IMR-90 (cell line): Measurements from ENCODE around the gene MUC7. TPM values are rescaled to one million over a fixed set of nuclear protein-coding genes. Genes with fewer than 3 reads are reported as not detected.

Experiments used
- ATAC-seq: fragments of 200-7000 bp; cut with Tn5 transposase; 2 replicates; pipeline ENCODE4 v1.9.1; 2020; ENCODE audit warnings: low read depth, mild to moderate bottlenecking, moderate library complexity
- BruUV-seq: library from RNA; stranded (reverse); fragments of 400-500 nt; replicated peaks from 2 replicates; lab custom pipeline; 2021; lab: Mats Ljungman, UMichigan
- CTCF ChIA-PET: fragments of 300-600 bp; formaldehyde crosslinking; extraction: SDS; loops from one replicate; lab custom pipeline; 2021; ENCODE audit warnings: antibody characterized with exemption; lab: Yijun Ruan, JAX
- POLR2A ChIA-PET: fragments of 300-600 bp; sonication (Branson Sonifier 250); formaldehyde crosslinking; loops from one replicate; lab custom pipeline; 2022; ENCODE audit warnings: antibody characterized with exemption; ENCODE audit not compliant: unreplicated experiment; lab: Charles Lee
- DNase-seq: peaks from one replicate; pipeline ENCODE4 v3.0.0; 2013
- H2AFZ ChIP-seq: replicated peaks from 2 replicates; pipeline ENCODE3; 2013; ENCODE audit warnings: low read length, mild to moderate bottlenecking; ENCODE audit not compliant: poor library complexity
- H2AK5ac ChIP-seq: 2 replicates; pipeline ENCODE4 v1.6.1; 2013; ENCODE audit warnings: low read depth, low read length, inconsistent platforms
- H2AK9ac ChIP-seq: replicated peaks from 2 replicates; pipeline ENCODE3; 2013; ENCODE audit warnings: mild to moderate bottlenecking, low read depth, low read length, moderate library complexity; ENCODE audit not compliant: poor library complexity
- H2BK120ac ChIP-seq: 2 replicates; pipeline ENCODE4 v1.6.1; 2013; ENCODE audit warnings: low read depth, low read length, inconsistent platforms
- H2BK15ac ChIP-seq: 3 replicates; pipeline ENCODE4 v1.6.1; 2013; ENCODE audit warnings: low read depth, low read length, inconsistent platforms
- H2BK20ac ChIP-seq: 2 replicates; pipeline ENCODE4 v1.6.1; 2013; ENCODE audit warnings: low read depth, mild to moderate bottlenecking, inconsistent platforms, low read length, moderate library complexity
- H2BK5ac ChIP-seq: 2 replicates; pipeline ENCODE4 v1.6.1; 2013; ENCODE audit warnings: mild to moderate bottlenecking, low read depth, low read length, inconsistent platforms; ENCODE audit not compliant: poor library complexity, severe bottlenecking
- H3K14ac ChIP-seq: replicated peaks from 2 replicates; pipeline ENCODE4 v1.6.1; 2013; ENCODE audit warnings: low read depth, low read length, inconsistent platforms
- H3K18ac ChIP-seq: 2 replicates; pipeline ENCODE4 v1.6.1; 2013; ENCODE audit warnings: low read depth, low read length, control low read depth
- H3K23ac ChIP-seq: 2 replicates; pipeline ENCODE4 v1.6.1; 2013; ENCODE audit warnings: low read depth, low read length, inconsistent platforms
- H3K27ac ChIP-seq: 2 replicates; pipeline ENCODE4 v1.5.1; 2013; ENCODE audit warnings: mild to moderate bottlenecking, control low read depth, low read length; ENCODE audit not compliant: insufficient read depth
- H3K27me3 ChIP-seq: 2 replicates; pipeline ENCODE4 v1.6.1; 2013; ENCODE audit warnings: low read length; ENCODE audit not compliant: control insufficient read depth, insufficient read depth
- H3K36me3 ChIP-seq: 2 replicates; pipeline ENCODE4 v1.6.1; 2013; ENCODE audit warnings: low read length, mixed read lengths; ENCODE audit not compliant: control insufficient read depth, insufficient read depth
- H3K4ac ChIP-seq: 2 replicates; pipeline ENCODE4 v1.6.1; 2013; ENCODE audit warnings: low read depth, low read length, inconsistent platforms
- H3K4me1 ChIP-seq: 2 replicates; pipeline ENCODE4 v1.6.1; 2013; ENCODE audit warnings: low read length, mixed read lengths; ENCODE audit not compliant: control insufficient read depth, insufficient read depth
- H3K4me2 ChIP-seq: 2 replicates; pipeline ENCODE4 v1.6.1; 2013; ENCODE audit warnings: low read depth, mild to moderate bottlenecking, control low read depth, low read length, moderate library complexity
- H3K4me3 ChIP-seq: 2 replicates; pipeline ENCODE4 v1.5.1; 2013; ENCODE audit warnings: low read depth, mild to moderate bottlenecking, control low read depth, low read length, moderate library complexity; ENCODE audit not compliant: insufficient read depth
- H3K56ac ChIP-seq: 2 replicates; pipeline ENCODE4 v1.6.1; 2013; ENCODE audit warnings: low read length, inconsistent platforms; ENCODE audit not compliant: insufficient read depth; ENCODE audit errors: extremely low read depth
- H3K79me1 ChIP-seq, 2 experiments: 2 replicates each; pipeline ENCODE4 v1.6.1; 2013; ENCODE audit warnings: low read length in 2 of 2, inconsistent platforms in 1 of 2, low read depth in 1 of 2
- H3K9ac ChIP-seq: 2 replicates; pipeline ENCODE4 v1.6.1; 2013; ENCODE audit warnings: low read depth, low read length, control low read depth
- H3K9me1 ChIP-seq: 2 replicates; pipeline ENCODE4 v1.6.1; 2013; ENCODE audit warnings: low read length, inconsistent platforms; ENCODE audit not compliant: insufficient read depth
- H3K9me3 ChIP-seq: 2 replicates; pipeline ENCODE4 v1.6.1; 2013; ENCODE audit warnings: low read length; ENCODE audit not compliant: control insufficient read depth, insufficient read depth
- H4K20me1 ChIP-seq: 2 replicates; pipeline ENCODE4 v1.6.1; 2013; ENCODE audit warnings: low read length, inconsistent platforms; ENCODE audit not compliant: insufficient read depth
- H4K5ac ChIP-seq: 2 replicates; pipeline ENCODE4 v1.6.1; 2013; ENCODE audit warnings: mild to moderate bottlenecking, low read depth, low read length, control low read depth
- H4K8ac ChIP-seq, 2 experiments: 2 replicates each; pipeline ENCODE4 v1.6.1; 2013; ENCODE audit warnings: low read depth in 2 of 2, low read length in 2 of 2, control low read depth in 1 of 2, inconsistent platforms in 1 of 2
- H4K91ac ChIP-seq: 2 replicates; pipeline ENCODE4 v1.6.1; 2013; ENCODE audit warnings: low read depth, low read length, inconsistent platforms; ENCODE audit not compliant: insufficient read depth
- CHD1 ChIP-seq: IDR thresholded peaks from 2 replicates; pipeline ENCODE4 v1.6.1; 2012; ENCODE audit warnings: low read depth, low read length, improper control_type of control experiment
- FOS ChIP-seq: fragments of 150-350 bp; IDR thresholded peaks from 2 replicates; pipeline ENCODE4 v1.6.1; 2016; ENCODE audit warnings: low read depth, low read length
- MAFK ChIP-seq: IDR thresholded peaks from 2 replicates; pipeline ENCODE4 v1.6.1; 2012; ENCODE audit warnings: low read depth, low read length, improper control_type of control experiment
- RCOR1 ChIP-seq: IDR thresholded peaks from 2 replicates; pipeline ENCODE4 v1.6.1; 2012; ENCODE audit warnings: mild to moderate bottlenecking, low read length, improper control_type of control experiment; ENCODE audit not compliant: insufficient replicate concordance
- WGBS, 2 experiments: methylation state at CpG; one replicate each; pipeline versions ENCODE4 v1.1.5 to v1.1.7; 2013; ENCODE audit warnings: missing lambda C conversion rate in 2 of 2; ENCODE audit not compliant: insufficient read length in 1 of 2; ENCODE audit errors: extremely low coverage in 2 of 2; 5-methylcytosine and 5-hydroxymethylcytosine counted together
- dilution Hi-C: fragments of 300-500 bp; cut with HindIII; formaldehyde crosslinking; loops from one replicate; pipeline ENCODE4 v1.14.3; 2018; ENCODE audit warnings: low sequenced_read_pairs; ENCODE audit not compliant: unreplicated experiment
- in situ Hi-C: fragments of 300-500 bp; cut with MboI; formaldehyde crosslinking; loops from 3 replicates; pipeline ENCODE4 v1.14.3; 2019; ENCODE audit warnings: low sequenced_read_pairs, inconsistent platforms, mixed read lengths
- intact Hi-C: fragments of 100-400 bp; cut with micrococcal nuclease; formaldehyde crosslinking; loops from 2 replicates; pipeline ENCODE4 v1.10.0; 2022
- polyA plus RNA-seq, 3 experiments: library from polyadenylated mRNA; depleted of rRNA; stranded (reverse); fragments of >200 nt; gene quantifications; 2 replicates each; pipeline ENCODE4 v1.2.3, GENCODE V29; 2012; ENCODE audit warnings: low replicate concordance in 1 of 3
- total RNA-seq: library from RNA; depleted of rRNA; stranded (reverse); fragments of >200 nt; gene quantifications from 2 replicates; pipeline ENCODE4 v1.2.3, GENCODE V29; 2012
- TF ChIP-seq, protein P1 (sequence below): conservative IDR thresholded peaks from 2 replicates; pipeline ENCODE4 v1.5.1; 2012; ENCODE audit warnings: mild to moderate bottlenecking, low read depth, low read length, improper control_type of control experiment

MUC7 gene
- total and polyA plus RNA-seq, 2 of the 4 experiments (the other 2 are of a cell fraction) = not detected

DNA sequence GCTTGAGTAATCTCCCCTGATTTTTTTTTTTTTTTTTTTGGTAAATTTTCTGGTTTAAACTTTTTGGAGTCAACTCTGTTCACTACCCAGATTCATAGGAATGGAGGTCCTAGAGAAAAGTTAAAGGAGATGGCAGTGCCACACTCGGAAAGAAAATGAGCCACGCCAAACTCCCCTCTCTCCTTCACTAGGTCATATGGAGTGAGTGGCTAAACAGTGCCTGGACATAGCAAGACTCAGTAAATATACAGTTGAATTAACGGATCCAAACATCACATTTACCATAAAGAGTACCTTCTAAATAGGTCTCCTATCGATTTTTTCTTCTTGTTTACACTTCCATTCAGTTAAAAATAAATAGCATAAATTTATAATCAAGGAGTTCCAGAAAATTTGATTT is 32.7 kb downstream of the MUC7 start:
- intact Hi-C loops = loop anchor here (1.0 to 2.0 kb wide), 4 partner anchors 188 to 815 kb away; no protein-coding TSS in a partner anchor
- in situ Hi-C loops = loop anchor here (25.0 kb wide), 1 partner anchor 817 kb away; no protein-coding TSS in a partner anchor
- DNase-seq (no peak), ATAC-seq (no peak)
- WGBS, 2 experiments = no CpG with 5 or more reads among the region's 4 CpGs
- Histone ChIP-seq H4K91ac (no peak overlapping the region), H2BK20ac (no peak overlapping the region), H3K36me3 (no peaks in the 10 kb centered on the region), H3K27me3 (no peaks in the 10 kb centered on the region), H2BK15ac (no peak overlapping the region), H2BK120ac (no peak overlapping the region), H2AK9ac (no peak overlapping the region), H2BK5ac (no peak overlapping the region), H3K14ac (no peak overlapping the region), H3K4ac (no peak overlapping the region), H4K5ac (no peak overlapping the region), H3K56ac (no peak overlapping the region), H4K8ac (no peak overlapping the region), H2AK5ac (no peak overlapping the region), H3K4me3 (no peak overlapping the region), H3K9me3 (no peaks in the 10 kb centered on the region), H3K23ac (no peak overlapping the region), H3K4me2 (no peak overlapping the region), H3K9ac (no peak overlapping the region), H3K27ac (no peak overlapping the region), H3K4me1 (no peaks in the 10 kb centered on the region), H4K20me1 (no peaks in the 10 kb centered on the region), H3K79me1 (no peaks in the 10 kb centered on the region), H3K9me1 (no peaks in the 10 kb centered on the region), H3K18ac (no peak overlapping the region), H2AFZ (no peak overlapping the region)
- dilution Hi-C loops = no loop called here
- BruUV-seq = no TSS peak
- TF ChIP-seq MAFK (no peak), FOS (no peak), CHD1 (no peak), RCOR1 (no peak)
- TF ChIP-seq, protein P1, sequence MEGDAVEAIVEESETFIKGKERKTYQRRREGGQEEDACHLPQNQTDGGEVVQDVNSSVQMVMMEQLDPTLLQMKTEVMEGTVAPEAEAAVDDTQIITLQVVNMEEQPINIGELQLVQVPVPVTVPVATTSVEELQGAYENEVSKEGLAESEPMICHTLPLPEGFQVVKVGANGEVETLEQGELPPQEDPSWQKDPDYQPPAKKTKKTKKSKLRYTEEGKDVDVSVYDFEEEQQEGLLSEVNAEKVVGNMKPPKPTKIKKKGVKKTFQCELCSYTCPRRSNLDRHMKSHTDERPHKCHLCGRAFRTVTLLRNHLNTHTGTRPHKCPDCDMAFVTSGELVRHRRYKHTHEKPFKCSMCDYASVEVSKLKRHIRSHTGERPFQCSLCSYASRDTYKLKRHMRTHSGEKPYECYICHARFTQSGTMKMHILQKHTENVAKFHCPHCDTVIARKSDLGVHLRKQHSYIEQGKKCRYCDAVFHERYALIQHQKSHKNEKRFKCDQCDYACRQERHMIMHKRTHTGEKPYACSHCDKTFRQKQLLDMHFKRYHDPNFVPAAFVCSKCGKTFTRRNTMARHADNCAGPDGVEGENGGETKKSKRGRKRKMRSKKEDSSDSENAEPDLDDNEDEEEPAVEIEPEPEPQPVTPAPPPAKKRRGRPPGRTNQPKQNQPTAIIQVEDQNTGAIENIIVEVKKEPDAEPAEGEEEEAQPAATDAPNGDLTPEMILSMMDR = no peak
- ChIA-PET POLR2A (no interaction called here), CTCF (interaction anchor here (0.5 to 1.0 kb wide), 2 partner anchors 10 to 605 kb away, joined by 3 read pairs; no protein-coding TSS in a partner anchor)
